ENCODE measurements around the gene ADM2. TPM values are rescaled to one million over a fixed set of nuclear protein-coding genes. Genes with fewer than 3 reads are reported as not detected.

ADM2 gene
- total and polyA plus RNA-seq, 2 of the 13 experiments (the other 11 are each of a cell fraction or from before 2014, with no cell fraction given) = 1.2 to 3.0 TPM

DNA sequence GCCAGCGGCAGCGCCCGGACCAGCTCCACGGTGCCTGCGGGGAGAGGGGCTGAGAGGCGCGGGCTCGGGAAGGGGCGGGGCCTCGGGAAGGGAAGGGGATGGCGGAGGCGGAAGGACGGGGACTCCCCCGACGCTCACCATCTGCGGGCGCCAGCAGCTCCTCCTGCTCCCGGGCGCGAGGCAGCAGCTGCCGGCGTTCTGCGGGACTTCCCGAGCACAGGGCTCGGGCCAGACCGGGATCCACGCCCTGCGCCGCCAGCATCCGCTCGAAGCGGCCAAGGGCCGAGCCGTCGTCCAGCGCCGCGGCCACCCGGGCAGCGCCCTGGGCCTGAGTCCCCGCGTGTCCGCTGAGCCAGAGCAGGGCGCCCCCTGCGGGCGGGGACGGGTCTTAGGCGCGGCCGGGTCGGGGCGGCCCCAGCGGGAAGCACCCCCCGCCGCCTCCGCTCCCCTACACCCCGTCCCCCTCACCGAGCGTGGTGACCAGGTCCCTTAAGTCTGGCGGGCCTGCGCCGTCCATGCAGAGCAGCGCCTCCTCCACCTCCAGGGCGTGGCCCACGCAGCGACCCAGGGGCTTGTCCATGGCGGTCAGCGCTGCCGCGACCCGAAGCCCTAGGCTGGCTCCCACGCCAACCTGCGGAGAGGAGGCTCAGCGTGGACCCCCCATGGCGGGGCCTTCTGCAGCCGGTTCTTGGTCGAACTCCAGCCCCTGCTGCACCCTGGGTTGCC is 44.9 kb downstream of the ADM2 start (continued):
- TF ChIP-seq, protein P1, sequence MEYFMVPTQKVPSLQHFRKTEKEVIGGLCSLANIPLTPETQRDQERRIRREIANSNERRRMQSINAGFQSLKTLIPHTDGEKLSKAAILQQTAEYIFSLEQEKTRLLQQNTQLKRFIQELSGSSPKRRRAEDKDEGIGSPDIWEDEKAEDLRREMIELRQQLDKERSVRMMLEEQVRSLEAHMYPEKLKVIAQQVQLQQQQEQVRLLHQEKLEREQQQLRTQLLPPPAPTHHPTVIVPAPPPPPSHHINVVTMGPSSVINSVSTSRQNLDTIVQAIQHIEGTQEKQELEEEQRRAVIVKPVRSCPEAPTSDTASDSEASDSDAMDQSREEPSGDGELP (IDR thresholded peaks at IDR 0.05; ENCODE audit: borderline replicate concordance, low read depth) = no peak
- TF ChIP-seq, protein P2, sequence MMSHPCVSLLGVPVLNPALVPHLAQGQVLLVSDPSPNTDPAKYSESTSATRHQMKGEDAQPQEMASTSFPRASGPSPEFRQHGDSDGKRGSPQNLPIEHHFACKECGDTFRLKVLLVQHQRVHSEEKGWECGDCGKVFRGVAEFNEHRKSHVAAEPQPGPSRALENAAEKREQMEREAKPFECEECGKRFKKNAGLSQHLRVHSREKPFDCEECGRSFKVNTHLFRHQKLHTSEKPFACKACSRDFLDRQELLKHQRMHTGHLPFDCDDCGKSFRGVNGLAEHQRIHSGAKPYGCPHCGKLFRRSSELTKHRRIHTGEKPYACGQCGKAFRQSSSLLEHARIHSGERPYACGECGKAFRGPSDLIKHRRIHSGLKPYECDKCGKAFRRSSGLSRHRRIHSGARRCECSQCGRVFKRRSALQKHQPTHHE (CRISPR knock-in tag; IDR thresholded peaks at IDR 0.05; ENCODE audit: borderline replicate concordance) = no peak
- TF ChIP-seq ZNF333 (CRISPR knock-in tag; IDR thresholded peaks at IDR 0.05; ENCODE audit: borderline replicate concordance) (peak; percentile 13; the same call in 1 of the 2 replicates), GTF3A (CRISPR knock-in tag; conservative IDR thresholded peaks at IDR 0.05) (peak; percentile 94; the same call in 1 of the 2 replicates), ELF1 (CRISPR knock-in tag; IDR thresholded peaks at IDR 0.05) (no peak), KAT8 (CRISPR knock-in tag; IDR thresholded peaks at IDR 0.05) (no peak), MTF1 (CRISPR knock-in tag; IDR thresholded peaks at IDR 0.05) (no peak), TGIF2 (CRISPR knock-in tag; IDR thresholded peaks at IDR 0.05) (no peak; the same call in 1 of the 2 replicates), ZNF446 (CRISPR knock-in tag; IDR thresholded peaks at IDR 0.05) (peak; percentile 32; the same call in 1 of the 2 replicates), ZNF230 (CRISPR knock-in tag; IDR thresholded peaks at IDR 0.05) (no peak), ZZZ3 (CRISPR knock-in tag; IDR thresholded peaks at IDR 0.05; ENCODE audit: borderline replicate concordance) (no peak; the same call in 1 of the 2 replicates), NFIB (CRISPR knock-in tag; IDR thresholded peaks at IDR 0.05; ENCODE audit: borderline replicate concordance) (no peak), ZC3H4 (CRISPR knock-in tag; IDR thresholded peaks at IDR 0.05; ENCODE audit: borderline replicate concordance) (no peak), KDM4B (CRISPR knock-in tag; IDR thresholded peaks at IDR 0.05) (no peak), ZNF563 (CRISPR knock-in tag; IDR thresholded peaks at IDR 0.05) (no peak), SMAD1 (CRISPR knock-in tag; IDR thresholded peaks at IDR 0.05; ENCODE audit: borderline replicate concordance, low read depth) (no peak), SRY (CRISPR knock-in tag; IDR thresholded peaks at IDR 0.05) (no peak; the same call in none of the 2 replicates)
- TF ChIP-seq, protein P3, sequence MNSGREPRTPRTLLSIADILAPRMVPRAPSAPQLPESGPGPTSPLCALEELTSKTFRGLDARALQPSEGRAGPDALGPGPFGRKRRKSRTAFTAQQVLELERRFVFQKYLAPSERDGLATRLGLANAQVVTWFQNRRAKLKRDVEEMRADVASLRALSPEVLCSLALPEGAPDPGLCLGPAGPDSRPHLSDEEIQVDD (CRISPR knock-in tag; IDR thresholded peaks at IDR 0.05; ENCODE audit: borderline replicate concordance) = peak; percentile 20; the same call in 1 of the 2 replicates
- TF ChIP-seq, protein P4, sequence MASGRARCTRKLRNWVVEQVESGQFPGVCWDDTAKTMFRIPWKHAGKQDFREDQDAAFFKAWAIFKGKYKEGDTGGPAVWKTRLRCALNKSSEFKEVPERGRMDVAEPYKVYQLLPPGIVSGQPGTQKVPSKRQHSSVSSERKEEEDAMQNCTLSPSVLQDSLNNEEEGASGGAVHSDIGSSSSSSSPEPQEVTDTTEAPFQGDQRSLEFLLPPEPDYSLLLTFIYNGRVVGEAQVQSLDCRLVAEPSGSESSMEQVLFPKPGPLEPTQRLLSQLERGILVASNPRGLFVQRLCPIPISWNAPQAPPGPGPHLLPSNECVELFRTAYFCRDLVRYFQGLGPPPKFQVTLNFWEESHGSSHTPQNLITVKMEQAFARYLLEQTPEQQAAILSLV (CRISPR knock-in tag; IDR thresholded peaks at IDR 0.05; ENCODE audit: borderline replicate concordance) = no peak
- TF ChIP-seq, protein P5, sequence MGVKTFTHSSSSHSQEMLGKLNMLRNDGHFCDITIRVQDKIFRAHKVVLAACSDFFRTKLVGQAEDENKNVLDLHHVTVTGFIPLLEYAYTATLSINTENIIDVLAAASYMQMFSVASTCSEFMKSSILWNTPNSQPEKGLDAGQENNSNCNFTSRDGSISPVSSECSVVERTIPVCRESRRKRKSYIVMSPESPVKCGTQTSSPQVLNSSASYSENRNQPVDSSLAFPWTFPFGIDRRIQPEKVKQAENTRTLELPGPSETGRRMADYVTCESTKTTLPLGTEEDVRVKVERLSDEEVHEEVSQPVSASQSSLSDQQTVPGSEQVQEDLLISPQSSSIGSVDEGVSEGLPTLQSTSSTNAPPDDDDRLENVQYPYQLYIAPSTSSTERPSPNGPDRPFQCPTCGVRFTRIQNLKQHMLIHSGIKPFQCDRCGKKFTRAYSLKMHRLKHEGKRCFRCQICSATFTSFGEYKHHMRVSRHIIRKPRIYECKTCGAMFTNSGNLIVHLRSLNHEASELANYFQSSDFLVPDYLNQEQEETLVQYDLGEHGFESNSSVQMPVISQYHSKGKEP (CRISPR knock-in tag; IDR thresholded peaks at IDR 0.05) = no peak

Data from HepG2 (cell line).